GM19351 (cell line): ENCODE data around the gene PDLIM7.

Source experiments
- ATAC-seq: cut with Tn5 transposase; IDR thresholded peaks from one replicate; pipeline ENCODE4 v1.9.1; 2021; ENCODE audit warnings: mild to moderate bottlenecking, moderate library complexity; ENCODE audit not compliant: unreplicated experiment

PDLIM7 gene

DNA sequence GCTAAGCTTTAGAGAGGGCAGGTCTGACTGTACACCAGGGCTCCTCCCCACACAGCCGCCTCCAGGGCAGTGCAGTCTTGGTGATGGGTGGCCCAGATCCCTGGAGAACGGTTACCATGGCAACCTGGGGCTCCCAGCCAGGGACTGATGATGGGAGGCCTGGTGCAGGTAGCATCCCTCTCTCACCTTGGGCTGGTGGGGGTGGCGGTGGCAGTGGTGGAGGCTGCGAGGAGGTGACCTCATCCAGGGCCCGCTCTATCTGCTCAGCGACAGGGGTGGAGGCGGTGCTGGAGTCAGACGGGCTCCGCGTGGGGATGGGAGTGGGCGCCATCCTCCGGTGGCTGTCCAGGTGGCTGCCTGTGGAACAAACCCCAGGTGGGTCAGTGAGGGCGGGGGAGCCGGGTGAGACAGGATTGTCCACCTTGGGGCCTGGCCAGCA is 38.5 kb downstream of the PDLIM7 start:
- ATAC-seq, result no peak

DNA sequence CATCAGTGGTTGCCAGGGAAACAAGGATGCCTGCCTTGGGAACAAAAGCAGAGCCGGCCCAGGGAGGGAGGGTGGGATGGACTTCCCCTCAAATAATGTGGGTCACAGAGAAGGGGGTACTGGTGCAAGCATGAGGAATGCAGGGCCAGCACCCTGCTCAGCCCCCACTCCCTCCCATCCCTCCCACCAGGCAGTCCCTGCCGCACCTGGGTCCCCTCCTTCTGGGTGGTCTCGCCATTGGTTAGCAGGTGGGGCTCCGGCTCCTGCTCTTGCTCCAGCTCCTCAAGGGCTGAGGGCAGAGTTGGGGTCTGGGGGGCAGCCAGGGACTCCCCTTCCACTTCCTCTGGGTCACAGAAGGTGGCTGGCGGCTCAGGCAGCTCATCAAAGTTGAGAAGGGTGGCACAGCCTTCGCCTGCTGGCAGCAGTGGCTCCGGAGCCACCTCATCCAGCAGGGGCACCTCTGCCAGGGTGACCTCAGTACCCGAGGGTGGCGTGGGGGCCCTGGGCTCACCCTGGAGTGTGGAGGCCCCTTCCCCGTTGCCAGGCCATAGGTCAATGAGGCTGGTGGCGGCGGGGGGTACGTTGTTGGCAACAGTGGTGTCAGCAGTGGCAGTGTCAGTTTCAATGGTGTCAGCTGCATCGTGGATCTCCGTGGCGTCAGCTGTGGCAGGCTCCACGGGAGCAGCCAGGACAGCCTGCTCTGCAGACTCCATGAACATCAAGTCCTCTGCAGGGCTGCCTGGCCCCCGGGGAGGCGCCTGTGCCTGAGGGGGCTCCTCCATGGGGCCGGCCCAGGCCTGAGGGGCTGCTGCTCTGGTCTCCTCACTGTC is 39.3 kb downstream of the PDLIM7 start:
- no peak for ATAC-seq

DNA sequence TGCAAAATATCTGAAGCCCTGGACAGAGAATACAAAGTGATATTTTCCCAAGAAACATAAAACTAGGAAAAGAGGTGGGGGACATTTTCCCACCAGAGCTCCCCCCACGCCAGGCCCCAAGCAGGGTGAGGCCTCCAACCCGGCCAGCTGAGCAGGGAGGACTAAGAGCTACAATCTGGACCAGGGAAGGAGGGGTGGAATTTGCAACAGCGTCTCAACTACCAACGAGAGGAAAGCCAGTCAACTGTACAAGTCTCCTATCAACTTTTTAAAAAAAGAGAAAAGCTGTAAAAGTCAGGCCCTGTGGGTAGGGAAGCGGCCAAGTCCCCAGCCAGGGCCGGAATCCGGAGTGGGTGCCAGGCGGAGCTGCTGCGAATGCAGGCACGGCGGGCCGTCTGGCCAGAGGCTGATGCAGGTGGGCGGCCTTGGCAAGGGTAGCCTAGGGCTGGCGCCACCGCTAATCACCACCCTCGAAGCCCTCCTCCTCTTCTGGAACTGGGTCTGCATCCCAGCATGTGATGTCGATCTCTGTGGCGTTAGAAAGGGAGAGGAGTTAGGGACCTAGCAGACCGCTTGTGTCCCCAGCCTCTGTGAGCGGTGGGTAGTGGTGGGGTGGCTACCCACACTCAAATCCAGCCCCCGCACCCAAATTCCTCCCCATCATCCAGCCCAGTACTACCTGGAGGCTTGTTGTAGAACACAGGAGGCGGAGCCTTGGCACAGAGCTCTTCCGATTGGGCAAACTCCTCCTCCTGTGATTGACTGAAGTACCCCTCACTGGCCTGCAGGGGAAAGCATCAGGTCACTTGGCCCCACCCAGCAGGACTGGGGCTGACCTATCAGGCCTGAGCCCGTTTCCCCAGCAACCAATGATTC is 40.2 kb downstream of the PDLIM7 start:
- ATAC-seq, result peak; percentile 62

DNA sequence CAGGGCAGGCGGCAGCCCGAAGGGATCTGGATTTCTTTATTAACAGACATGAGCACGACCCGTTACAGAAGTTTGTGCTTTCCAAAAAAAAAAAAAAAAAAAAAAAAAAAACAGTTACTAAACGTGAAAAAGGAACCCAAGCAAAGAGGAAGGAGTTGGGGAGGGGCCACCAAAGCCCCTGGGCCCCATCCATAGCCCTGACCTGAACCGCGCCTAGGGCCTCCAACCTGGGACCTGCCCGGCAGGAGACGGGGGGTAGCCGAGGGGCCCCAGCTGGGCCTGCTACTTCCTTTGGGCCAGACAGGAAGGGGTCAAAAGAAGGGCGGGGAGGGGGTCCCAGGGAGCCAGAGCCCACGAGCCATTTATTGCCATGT is 40.8 kb downstream of the PDLIM7 start:
- no peak for ATAC-seq

DNA sequence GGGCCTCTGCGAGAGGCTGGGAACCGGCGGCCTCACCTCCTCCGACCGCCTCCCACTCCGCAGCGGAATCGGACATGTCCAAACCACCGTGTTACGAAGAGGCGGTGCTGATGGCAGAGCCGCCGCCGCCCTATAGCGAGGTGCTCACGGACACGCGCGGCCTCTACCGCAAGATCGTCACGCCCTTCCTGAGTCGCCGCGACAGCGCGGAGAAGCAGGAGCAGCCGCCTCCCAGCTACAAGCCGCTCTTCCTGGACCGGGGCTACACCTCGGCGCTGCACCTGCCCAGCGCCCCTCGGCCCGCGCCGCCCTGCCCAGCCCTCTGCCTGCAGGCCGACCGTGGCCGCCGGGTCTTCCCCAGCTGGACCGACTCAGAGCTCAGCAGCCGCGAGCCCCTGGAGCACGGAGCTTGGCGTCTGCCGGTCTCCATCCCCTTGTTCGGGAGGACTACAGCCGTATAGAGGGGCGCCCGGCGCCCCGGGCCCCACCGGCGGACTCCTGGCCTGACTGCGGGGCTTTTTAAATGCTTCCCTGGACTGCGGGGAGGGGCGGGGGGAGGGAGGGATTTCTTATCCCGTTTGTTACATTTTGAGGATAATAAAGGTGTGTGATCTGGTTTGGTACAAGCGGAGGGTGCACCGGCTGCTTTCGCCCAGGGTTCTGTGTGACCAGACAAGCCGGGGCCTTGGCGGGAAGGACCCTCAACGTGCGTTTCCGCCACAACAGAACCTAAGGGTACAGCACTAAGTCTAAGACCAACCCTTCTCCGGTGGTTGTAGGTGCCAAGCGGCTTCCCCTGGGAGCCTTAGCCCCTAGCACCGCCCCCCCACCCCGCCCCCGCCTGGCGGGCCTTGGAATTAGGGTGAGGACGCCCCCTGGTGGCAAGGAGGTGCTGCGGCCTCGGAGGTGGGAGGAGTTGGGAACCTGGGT is 41.5 kb downstream of the PDLIM7 start:
- peak; percentile 15 for ATAC-seq

DNA sequence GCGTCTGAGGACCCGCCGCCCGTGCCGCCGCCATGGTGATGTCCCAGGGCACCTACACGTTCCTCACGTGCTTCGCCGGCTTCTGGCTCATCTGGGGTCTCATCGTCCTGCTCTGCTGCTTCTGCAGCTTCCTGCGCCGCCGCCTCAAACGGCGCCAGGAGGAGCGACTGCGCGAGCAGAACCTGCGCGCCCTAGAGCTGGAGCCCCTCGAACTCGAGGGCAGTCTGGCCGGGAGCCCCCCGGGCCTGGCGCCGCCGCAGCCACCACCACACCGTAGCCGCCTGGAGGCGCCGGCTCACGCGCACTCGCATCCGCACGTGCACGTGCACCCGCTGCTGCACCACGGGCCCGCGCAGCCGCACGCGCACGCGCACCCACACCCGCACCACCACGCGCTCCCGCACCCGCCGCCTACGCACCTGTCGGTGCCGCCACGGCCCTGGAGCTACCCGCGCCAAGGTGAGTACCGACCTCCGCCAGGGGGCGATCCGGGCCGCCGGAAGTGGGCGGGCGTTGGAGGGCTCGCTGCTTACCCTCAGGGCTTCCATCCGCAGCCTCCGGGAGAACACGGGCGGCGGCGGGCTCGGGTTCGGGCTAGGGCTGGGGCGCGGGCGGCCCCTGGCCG is 42.3 kb downstream of the PDLIM7 start:
- peak; percentile 41 for ATAC-seq

DNA sequence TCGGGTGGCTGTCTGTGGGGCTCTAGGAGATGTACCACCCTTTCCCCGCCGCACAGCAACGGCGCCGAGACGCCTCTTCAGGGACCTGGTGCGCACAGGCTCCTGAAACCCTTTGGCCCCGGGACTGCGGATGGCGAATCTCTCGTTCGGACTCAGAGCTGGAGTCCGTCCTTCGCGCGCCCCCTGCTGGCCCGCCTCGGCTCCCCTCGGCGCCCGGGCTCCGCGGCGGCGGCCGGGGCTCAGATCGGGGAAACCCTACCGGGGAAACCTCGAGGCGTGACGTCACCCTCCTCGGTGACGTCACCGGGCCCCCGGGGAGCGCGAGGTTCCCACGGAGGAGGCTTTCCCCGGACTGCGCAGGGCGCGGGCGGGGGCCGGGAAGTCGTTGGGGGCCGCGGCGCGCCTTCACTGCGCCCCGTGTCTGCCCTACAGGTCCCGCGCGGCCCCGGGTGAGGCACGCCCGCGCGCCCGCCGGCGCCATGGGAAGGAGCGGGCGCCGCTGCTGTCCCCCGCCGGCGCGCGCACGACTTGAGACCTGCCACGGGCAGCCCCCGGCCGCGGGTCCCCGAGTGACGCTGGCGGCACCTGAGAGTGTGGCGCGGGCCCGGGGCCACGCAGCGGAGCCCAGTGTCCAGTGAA is 42.9 kb downstream of the PDLIM7 start:
- peak; percentile 49 for ATAC-seq

DNA sequence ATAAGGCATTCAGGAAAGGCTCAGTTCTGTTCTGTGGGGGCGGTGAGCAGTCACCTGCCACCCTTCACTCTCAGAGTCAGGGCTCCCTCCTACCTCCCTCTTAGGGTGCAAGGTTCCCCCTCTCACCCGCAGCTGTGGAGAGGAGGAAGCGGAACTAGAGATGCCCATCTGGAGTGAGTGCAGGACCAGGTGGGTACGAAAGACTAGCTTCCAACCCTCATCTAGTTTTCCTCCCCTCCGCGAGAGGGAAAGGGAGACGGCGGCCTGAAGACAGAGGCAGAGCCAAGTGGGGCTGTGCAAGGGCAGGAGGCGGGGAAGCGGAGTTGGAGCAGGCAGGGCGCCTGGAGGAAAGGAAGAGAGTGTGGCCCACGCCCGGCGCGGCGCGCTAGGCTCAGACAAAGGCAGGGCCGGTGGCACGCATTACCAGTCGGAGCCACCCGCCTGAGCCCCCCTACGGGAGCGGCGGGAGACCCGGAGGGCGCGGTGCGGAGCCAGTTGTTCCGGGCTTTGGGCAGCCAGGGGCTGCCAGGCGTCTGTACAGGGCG is 43.5 kb downstream of the PDLIM7 start:
- ATAC-seq, result no peak

DNA sequence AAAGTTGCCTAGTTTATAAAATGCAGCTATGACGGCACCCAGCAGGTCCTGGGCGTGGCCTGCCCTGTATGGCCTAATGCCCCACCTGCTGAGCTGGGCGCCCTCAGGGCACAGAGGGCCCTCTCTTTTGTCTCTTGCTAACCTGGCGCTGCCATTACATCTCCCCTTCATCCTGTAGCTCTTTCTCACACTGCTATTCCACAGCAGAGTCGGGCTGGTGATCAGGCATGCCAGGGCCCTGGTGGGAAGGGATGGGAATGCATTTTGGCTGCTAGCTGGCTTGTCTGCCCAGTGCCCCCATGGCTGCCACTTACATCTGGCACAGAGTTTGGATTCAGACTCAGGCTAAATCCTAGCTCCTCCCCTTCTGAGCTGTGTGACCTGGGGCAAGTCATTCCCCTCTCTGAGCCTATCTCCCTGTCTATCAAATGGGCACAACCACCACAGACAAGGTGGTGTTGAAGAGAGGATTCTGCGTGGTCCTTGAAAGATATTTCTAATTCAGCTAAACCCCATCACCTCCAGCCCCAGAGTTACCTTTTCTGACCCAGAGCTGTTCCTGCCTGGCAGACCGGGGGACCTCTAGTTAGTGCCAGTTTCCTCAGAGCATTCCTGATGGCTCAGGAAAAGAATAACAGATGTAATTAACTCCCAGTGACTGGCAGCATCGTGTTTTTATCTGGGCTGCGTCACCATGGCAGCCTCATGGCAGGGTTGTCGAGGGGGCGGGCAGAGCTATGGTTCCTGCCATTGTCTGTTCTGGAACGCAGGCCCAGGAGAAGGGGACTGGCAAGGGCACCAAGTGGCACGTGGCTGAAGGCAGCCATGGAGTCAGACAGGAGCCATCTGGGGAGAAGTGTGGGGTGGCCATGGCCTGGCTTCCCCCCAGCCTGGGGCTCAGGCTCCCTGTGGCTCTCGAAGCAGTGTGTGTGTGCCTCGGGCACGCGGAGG is 44.4 kb downstream of the PDLIM7 start:
- no peak for ATAC-seq

DNA sequence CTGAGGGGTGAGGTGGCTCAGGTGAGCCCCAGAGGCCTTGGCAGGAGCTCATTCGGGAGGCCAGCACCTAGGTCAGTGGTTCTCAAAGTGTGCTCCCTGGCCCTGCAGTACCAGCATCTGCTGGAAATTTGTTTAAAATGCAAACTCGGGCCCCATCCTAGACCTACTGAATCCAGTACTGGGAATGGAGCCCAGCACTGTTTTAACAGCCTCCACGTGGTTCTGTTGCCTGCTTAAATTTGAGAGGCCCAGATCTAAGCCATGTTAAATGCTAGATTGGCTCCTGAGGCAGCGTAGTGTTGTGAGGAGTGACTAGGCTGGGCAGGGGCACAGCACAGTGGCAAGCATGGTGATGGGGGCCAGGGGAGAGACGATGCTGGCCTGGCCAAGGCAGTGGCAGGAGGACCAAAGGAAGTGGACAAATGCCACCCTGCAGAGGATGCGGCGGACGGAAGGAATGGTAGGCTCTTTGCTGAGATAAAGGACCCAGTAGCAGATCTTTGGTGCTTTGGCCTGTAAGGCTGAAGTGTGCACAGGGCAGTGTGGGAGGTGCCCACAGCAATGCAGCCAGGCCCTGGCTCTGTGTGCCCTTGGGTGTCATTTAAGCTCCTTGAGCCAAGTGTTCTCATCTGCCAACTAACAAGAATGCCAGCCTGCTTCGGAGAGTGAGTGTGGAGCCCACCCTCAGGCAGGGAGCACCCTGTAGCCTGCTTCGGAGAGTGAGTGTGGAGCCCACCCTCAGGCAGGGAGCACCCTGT is 46.6 kb downstream of the PDLIM7 start:
- no peak for ATAC-seq

DNA sequence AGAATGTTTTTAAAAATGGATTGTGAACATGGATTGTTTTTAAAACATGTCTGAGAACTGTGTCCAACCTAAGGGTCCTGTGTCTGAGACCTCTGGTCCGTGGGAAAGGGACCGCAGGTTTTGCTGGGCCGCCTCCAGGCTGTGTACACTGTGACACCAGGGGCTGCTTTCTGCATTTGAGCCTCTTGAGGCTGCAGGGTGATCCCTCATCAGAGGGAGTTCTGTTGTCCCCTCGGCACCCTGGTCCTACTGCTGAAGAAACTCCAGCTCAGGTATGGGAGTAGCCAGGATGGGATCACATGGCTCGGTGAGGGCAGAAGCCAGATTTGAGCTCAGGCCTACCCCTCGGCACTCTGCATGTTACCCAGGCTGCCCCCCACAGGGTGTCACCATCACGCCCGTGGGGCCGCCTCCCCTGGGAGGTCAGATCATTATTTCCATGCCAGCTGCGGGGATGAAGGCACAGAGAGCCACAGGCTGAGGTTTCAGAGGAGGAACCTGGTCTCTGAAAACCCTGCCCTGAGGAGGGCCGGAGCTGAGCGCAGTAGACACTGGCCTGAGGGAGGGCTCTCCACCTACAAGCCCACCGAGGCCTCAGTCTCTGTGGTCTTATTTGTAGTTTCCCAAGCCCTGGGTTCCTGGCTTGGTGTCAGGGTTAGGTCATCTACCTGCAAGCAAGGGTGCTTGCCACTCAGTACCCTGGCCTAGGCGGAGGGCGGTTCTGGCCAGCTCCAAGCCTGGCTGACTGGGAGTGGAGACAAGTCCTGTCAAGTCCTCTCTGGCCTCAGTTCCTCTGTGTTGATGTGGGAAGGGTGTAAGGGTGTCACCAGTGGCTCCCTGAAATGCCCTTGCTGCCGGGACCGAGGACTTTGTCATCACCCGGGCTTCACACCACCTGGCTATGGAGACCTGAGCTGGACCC is 48.0 kb downstream of the PDLIM7 start:
- ATAC-seq, result no peak

DNA sequence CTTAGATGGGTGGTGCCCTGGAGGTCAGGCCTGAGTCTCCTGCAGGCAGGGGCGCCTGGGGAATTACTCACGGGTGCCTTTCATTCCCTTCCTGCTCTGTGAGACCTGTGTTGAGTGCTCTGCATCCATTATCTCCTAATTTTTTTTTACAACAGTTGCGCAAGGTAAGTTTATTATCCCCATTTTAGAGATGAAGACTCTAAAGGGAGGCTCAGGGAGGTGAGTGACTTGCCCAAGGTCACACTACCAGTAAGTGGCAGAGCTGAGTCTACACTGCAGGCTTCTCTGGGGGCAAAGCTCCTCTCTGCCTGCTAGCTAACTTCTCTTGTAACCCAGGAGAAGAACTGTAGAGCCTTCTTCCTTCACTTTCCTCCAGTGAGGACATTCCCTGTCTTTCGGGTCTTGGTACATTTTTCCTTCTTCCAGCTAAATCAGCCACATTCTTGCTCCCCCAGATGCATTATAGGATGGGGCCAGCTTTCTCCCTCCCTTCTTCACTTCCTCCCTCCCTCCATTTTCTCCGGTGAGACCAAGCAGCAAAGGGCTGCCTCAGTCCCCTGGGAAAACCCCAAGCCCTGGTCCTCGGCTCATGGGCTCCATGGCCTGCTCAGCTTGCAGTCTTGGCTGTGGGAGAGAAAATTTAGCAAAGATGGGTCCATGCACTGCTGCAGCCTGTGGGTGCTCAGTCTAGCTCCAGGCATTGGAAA is 49.0 kb downstream of the PDLIM7 start:
- no peak for ATAC-seq

DNA sequence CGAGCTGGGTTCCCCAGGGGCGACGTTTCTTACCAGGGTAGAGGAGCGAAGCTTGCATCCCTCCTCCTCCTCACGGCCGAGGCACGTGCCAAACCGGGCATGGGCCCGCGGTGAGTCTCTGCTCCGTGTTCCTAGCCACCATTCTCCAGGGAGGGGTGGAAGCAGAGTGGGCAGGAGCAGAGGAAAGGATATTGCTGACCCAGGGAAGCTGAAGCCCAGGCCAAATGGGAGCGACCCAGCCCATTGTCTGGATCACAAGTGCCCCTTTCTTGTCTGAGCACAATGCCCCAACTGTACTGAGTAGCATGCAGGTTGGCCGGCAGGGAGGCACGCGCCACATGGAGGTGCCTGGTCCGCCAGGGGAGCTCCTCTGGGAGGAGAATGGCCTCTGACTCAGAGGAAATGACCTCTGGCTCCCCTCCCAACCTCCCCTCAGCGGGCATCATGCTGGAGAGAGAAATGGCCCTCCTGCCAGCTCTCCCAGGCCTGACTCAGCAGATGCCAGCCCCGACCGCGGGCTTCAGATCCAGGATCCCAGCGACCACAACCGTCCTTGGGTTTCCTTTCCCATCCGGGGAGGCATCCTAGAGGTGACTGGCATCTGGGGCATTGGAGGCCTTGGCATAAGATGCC is 49.7 kb downstream of the PDLIM7 start:
- ATAC-seq, result no peak

DNA sequence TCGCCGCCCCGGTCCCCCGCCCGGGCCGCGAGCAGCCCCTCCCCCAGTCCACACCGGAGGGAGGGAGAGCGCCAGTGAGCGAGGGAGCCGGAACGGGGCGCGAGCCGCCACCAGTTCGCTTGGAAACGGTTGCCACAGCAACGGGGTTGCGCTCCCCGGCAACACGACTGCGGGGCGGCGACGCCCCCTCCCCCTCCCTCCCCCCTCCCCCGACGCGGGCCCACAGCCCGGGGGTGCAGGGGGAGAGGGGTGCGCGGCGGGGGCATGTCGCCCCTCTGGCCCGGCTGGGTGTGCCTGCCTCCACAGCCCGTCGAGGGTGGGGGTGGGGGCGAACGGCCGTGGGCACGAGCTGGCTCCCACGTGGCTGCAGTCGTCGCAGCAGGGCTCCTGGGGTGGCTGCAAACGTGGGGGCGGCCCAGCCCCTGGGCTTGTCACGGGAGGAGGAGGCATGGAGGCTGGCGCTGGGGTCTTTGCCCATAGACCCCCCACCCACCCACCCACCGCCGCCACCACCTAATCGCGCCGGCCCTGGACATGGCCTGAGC is 50.3 kb downstream of the PDLIM7 start:
- peak; percentile 47 for ATAC-seq
